ELF-1 (cell line): ENCODE measurements around the gene GJA1.
"Not testable (repeated sequence)": the region's sequence is repeated elsewhere in the genome, so short reads cannot be mapped to it uniquely, and the experiment has no call there.

Experiments used
- DNase-seq: peaks from one replicate; pipeline ENCODE4 v3.0.0-alpha.2; 2016; ENCODE audit warnings: low read depth, low spot score

GJA1 gene

GRCh38 chr6:121435444-121436069, at the start of gene GJA1:
TSS of gene GJA1 (plus strand) at chr6:121435646. CDS start at chr6:121446848, 11,202 bp downstream.
- DNase-seq, result peak; percentile 93

- DNase-seq, result not testable (repeated sequence)
Observed at GRCh38 chr6:121386551-121386950, 48.9 kb upstream of the GJA1 start.

GRCh38 chr6:121389419-121389818, 46.0 kb upstream of the GJA1 start:
- DNase-seq, result no peak

- DNase-seq, result no peak
Observed at GRCh38 chr6:121393731-121394505, 41.5 kb upstream of the GJA1 start.

GRCh38 chr6:121395736-121396135, 39.7 kb upstream of the GJA1 start:
- no peak for DNase-seq

- DNase-seq, result not testable (repeated sequence)
Observed at GRCh38 chr6:121397188-121397587, 38.3 kb upstream of the GJA1 start.

- no peak for DNase-seq
Observed at GRCh38 chr6:121398127-121398526, 37.3 kb upstream of the GJA1 start.

GRCh38 chr6:121399966-121400365, 35.5 kb upstream of the GJA1 start:
- peak; percentile 47 for DNase-seq

- no peak for DNase-seq
Observed at GRCh38 chr6:121403964-121404363, 31.5 kb upstream of the GJA1 start.

GRCh38 chr6:121405306-121405705, 30.1 kb upstream of the GJA1 start:
- peak; percentile 20 for DNase-seq

GRCh38 chr6:121408321-121408720, 27.1 kb upstream of the GJA1 start:
- no peak for DNase-seq

- no peak for DNase-seq
Observed at GRCh38 chr6:121413879-121414278, 21.6 kb upstream of the GJA1 start.

- no peak for DNase-seq
Observed at GRCh38 chr6:121418346-121418745, 17.1 kb upstream of the GJA1 start.

GRCh38 chr6:121426686-121427085, 8.8 kb upstream of the GJA1 start:
- DNase-seq, result no peak

GRCh38 chr6:121428872-121429756, 6.3 kb upstream of the GJA1 start:
- no peak for DNase-seq

GRCh38 chr6:121430514-121431460, 4.7 kb upstream of the GJA1 start:
- DNase-seq, result no peak

GRCh38 chr6:121431776-121432175, 3.7 kb upstream of the GJA1 start:
- not testable (repeated sequence) for DNase-seq

GRCh38 chr6:121434037-121434770, 1.2 kb upstream of the GJA1 start:
- peak; percentile 81 for DNase-seq

GRCh38 chr6:121436274-121436857, 920 bp downstream of the GJA1 start:
- no peak for DNase-seq
